GM19351 (cell line): ENCODE results near the gene DYNLT1.
"Not testable (repeated sequence)": the region's sequence is repeated elsewhere in the genome, so short reads cannot be mapped to it uniquely, and the experiment has no call there.

Experiments used
- ATAC-seq: cut with Tn5 transposase; IDR thresholded peaks from one replicate; pipeline ENCODE4 v1.9.1; 2021; ENCODE audit warnings: mild to moderate bottlenecking, moderate library complexity; ENCODE audit not compliant: unreplicated experiment

DYNLT1 gene

GRCh38 chr6:158624684-158625682 lies 19.6 kb downstream of the DYNLT1 start:
- no peak for ATAC-seq

- ATAC-seq: no peak
These were observed 21.9 kb downstream of the DYNLT1 start for GRCh38 chr6:158622545-158623190.

GRCh38 chr6:158621694-158622544 lies 22.6 kb downstream of the DYNLT1 start:
- no peak for ATAC-seq

- no peak for ATAC-seq
These were observed 23.4 kb downstream of the DYNLT1 start for GRCh38 chr6:158620963-158621693.

GRCh38 chr6:158619922-158620801 lies 24.4 kb downstream of the DYNLT1 start:
- no peak for ATAC-seq

GRCh38 chr6:158618289-158618688 lies 26.3 kb downstream of the DYNLT1 start:
- ATAC-seq: not testable (repeated sequence)

- ATAC-seq: not testable (repeated sequence)
These were observed 29.9 kb downstream of the DYNLT1 start for GRCh38 chr6:158614606-158615005.

GRCh38 chr6:158611541-158612370 lies 32.8 kb downstream of the DYNLT1 start:
- ATAC-seq: no peak

- ATAC-seq: no peak
These were observed 33.5 kb downstream of the DYNLT1 start for GRCh38 chr6:158611039-158611438.

- ATAC-seq: no peak
These were observed 34.1 kb downstream of the DYNLT1 start for GRCh38 chr6:158610319-158610968.

- no peak for ATAC-seq
These were observed 34.9 kb downstream of the DYNLT1 start for GRCh38 chr6:158609455-158610155.

- ATAC-seq: no peak
These were observed 36.3 kb downstream of the DYNLT1 start for GRCh38 chr6:158608221-158608620.

GRCh38 chr6:158607411-158608170 lies 37.0 kb downstream of the DYNLT1 start:
- ATAC-seq: no peak

- ATAC-seq: no peak
These were observed 37.6 kb downstream of the DYNLT1 start for GRCh38 chr6:158606935-158607334.

GRCh38 chr6:158606011-158606410 lies 38.5 kb downstream of the DYNLT1 start:
- not testable (repeated sequence) for ATAC-seq

GRCh38 chr6:158605266-158605878 lies 39.2 kb downstream of the DYNLT1 start:
- ATAC-seq: no peak
